GM12865 (cell line): ENCODE measurements around the gene SPECC1L.
"Not testable (repeated sequence)": the region's sequence is repeated elsewhere in the genome, so short reads cannot be mapped to it uniquely, and the experiment has no call there.

ENCODE experiments used
- DNase-seq: peaks from one replicate; pipeline ENCODE4 v3.0.0; 2010; ENCODE audit warnings: low read depth
- H3K4me3 ChIP-seq: 2 replicates; pipeline ENCODE4 v1.5.1; 2011; ENCODE audit warnings: mild to moderate bottlenecking, low read depth, low read length, control low read depth
- TF ChIP-seq, protein P1 (sequence below): IDR thresholded peaks from 2 replicates; pipeline ENCODE4 v1.5.1; 2011; ENCODE audit warnings: low read length, control low read depth, low read depth, inconsistent platforms; ENCODE audit not compliant: insufficient read depth; ENCODE audit errors: missing control alignments

The SPECC1L gene

GRCh38 chr22:24310969-24311368, 40.3 kb downstream of the SPECC1L start:
- H3K4me3 ChIP-seq = no peak overlapping the region
- DNase-seq = no peak
- TF ChIP-seq, protein P1, sequence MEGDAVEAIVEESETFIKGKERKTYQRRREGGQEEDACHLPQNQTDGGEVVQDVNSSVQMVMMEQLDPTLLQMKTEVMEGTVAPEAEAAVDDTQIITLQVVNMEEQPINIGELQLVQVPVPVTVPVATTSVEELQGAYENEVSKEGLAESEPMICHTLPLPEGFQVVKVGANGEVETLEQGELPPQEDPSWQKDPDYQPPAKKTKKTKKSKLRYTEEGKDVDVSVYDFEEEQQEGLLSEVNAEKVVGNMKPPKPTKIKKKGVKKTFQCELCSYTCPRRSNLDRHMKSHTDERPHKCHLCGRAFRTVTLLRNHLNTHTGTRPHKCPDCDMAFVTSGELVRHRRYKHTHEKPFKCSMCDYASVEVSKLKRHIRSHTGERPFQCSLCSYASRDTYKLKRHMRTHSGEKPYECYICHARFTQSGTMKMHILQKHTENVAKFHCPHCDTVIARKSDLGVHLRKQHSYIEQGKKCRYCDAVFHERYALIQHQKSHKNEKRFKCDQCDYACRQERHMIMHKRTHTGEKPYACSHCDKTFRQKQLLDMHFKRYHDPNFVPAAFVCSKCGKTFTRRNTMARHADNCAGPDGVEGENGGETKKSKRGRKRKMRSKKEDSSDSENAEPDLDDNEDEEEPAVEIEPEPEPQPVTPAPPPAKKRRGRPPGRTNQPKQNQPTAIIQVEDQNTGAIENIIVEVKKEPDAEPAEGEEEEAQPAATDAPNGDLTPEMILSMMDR = no peak

DNA sequence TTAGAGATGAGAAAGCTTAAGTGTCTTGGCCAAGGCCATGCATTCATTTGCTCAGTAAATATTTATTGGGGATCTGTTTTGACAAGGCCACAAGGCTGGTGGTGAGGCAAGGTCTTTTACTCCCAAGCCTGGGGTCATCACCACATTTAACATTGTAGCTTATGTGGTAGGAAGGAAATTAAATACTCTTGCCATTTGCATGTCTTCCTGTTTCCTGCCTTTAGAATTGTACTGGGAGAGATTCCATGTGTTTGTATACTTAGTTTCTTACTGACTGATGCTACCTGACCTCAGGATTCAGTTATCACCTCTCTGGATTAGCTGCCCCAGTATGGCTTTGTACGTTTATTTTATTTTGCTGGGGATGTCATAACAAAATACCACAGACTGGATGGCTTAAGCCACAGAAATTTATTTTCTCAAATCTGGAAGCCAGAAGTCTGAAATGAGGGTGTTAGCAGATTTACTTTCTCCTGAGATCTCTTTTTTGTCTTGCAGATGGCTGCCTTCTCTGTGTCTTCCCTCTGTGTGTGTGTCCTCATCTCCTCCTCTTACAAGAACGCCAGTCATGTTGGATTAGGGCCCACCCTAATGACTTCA, 44.8 kb downstream of the SPECC1L start:
- H3K4me3 ChIP-seq = no peak overlapping the region
- no peak for DNase-seq
- TF ChIP-seq, protein P1 = no peak

DNA sequence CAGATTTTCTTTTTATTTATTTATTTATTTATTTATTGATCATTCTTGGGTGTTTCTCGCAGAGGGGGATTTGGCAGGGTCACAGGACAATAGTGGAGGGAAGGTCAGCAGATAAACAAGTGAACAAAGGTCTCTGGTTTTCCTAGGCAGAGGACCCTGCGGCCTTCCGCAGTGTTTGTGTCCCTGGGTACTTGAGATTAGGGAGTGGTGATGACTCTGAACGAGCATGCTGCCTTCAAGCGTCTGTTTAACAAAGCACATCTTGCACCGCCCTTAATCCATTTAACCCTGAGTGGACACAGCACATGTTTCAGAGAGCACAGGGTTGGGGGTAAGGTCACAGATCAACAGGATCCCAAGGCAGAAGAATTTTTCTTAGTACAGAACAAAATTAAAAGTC, 45.6 kb downstream of the SPECC1L start:
- not testable (repeated sequence) for H3K4me3 ChIP-seq

DNA sequence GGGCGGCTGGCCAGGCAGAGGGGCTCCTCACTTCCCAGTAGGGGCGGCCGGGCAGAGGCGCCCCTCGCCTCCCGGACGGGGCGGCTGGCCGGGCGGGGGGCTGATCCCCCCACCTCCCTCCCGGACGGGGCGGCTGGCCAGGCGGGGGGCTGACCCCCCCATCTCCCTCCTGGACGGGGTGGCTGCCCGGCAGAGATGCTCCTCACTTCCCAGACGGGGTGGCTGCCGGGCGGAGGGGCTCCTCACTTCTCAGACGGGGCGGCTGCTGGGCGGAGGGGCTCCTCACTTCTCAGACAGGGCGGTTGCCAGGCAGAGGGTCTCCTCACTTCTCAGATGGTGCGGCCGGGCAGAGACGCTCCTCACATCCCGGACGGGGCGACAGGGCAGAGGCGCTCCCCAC, 46.9 kb downstream of the SPECC1L start:
- not testable (repeated sequence) for H3K4me3 ChIP-seq

More for the DNA sequence above, 45.6 kb downstream of the SPECC1L start:
- DNase-seq = not testable (repeated sequence)

GRCh38 chr22:24319451-24319850, 48.8 kb downstream of the SPECC1L start:
- TF ChIP-seq, protein P1 = no peak

More for the DNA sequence above, 46.9 kb downstream of the SPECC1L start:
- DNase-seq = not testable (repeated sequence)

DNA sequence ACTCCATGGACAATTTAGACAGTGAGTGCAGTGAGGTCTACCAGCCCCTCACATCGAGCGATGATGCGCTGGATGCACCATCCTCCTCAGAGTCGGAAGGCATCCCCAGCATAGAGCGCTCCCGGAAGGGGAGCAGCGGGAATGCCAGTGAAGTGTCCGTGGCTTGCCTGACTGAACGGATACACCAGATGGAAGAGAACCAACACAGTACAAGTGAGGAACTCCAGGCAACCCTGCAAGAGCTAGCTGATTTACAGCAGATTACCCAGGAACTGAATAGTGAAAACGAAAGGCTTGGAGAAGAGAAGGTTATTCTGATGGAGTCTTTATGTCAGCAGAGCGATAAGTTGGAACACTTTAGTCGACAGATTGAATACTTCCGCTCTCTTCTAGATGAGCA, 51.4 kb downstream of the SPECC1L start:
- DNase-seq = no peak
- H3K4me3 ChIP-seq = no peak overlapping the region
- TF ChIP-seq, protein P1 = no peak

More at GRCh38 chr22:24319451-24319850, 48.8 kb downstream of the SPECC1L start:
- no peak for DNase-seq
- H3K4me3 ChIP-seq = no peak overlapping the region

GRCh38 chr22:24322522-24322921, 51.9 kb downstream of the SPECC1L start:
- TF ChIP-seq, protein P1 = no peak
- no peak overlapping the region for H3K4me3 ChIP-seq
- DNase-seq = no peak

DNA sequence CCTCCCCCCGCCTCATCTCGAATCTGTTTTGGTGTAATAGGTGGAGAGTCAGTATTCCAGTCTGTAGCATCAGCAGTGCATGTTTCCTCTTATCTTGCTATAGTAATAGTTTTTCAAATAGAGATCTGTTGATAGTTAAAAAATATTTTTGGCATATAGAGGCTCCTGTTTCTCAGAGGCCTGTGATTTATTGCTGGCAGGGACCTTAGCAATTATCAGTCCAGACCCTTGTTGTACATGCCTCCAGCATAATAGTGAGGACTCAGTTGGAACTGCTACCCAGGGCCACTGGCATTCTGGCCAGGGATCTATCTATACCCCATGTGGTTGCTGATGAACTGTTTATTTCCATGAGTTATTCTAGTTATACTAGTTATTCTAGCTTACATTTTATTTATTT, 52.6 kb downstream of the SPECC1L start:
- no peak overlapping the region for H3K4me3 ChIP-seq
- no peak for DNase-seq
- TF ChIP-seq, protein P1 = no peak
